ENCODE measurements around the gene COL23A1.

Gene COL23A1

DNA sequence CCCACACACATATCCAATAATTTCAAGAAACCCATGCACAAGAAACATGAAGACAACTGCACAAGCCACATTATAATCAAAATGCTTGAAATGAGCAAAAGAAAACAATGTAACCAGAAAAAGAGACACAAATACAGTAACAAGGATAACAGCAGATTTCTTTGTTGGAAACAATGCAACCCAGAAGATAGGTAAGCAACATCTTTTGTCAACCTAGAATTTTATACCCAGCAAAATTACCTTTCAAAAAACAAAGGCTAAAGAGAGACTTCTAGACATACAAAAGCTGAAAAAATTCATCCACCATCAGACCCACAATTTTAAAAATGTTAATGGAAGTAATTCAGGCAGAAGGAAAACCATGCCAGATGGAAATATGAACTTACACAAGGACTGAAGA is 5.0 kb upstream of the COL23A1 start:
- DNase-seq (ENCODE audit: low spot score), result no peak
- Histone ChIP-seq H3K4ac (ENCODE audit: low read length) (no peak overlapping the region), H3K9me3 (replicated peaks in 1 of 2; ENCODE audit: control insufficient read depth in 2 of 2, insufficient read depth in 1 of 2, low read depth in 1 of 2, low read length in 2 of 2) (peaks cover 0 to 28% of the 10 kb centered on the region in 2 donors), H3K27ac (replicated peaks; ENCODE audit: low read length) (no peak overlapping the region), H2BK120ac (ENCODE audit: low read depth, low read length) (no peak overlapping the region), H2BK5ac (ENCODE audit: low read length) (no peak overlapping the region), H4K91ac (ENCODE audit: low read depth, low read length, poor library complexity) (no peak overlapping the region), H3K18ac (ENCODE audit: low read length) (no peak overlapping the region), H3K4me1 (ENCODE audit: control insufficient read depth in 2 of 2, insufficient read depth in 1 of 2, low read depth in 1 of 2, low read length in 2 of 2) (no peaks in the 10 kb centered on the region), H2BK12ac (ENCODE audit: low read length) (no peak overlapping the region), H3K14ac (ENCODE audit: low read length) (no peak overlapping the region), H3K4me3 (ENCODE audit: low read length in 2 of 2) (no peak overlapping the region), H2AFZ (ENCODE audit: low read length) (no peak overlapping the region), H2BK15ac (ENCODE audit: low read length) (no peak overlapping the region), H3K79me1 (ENCODE audit: low read depth, low read length) (no peaks in the 10 kb centered on the region), H2AK5ac (ENCODE audit: low read depth, low read length) (no peak overlapping the region), H3K27me3 (ENCODE audit: control insufficient read depth in 3 of 3, insufficient read depth in 3 of 3, low read depth in 1 of 3, low read length in 3 of 3) (no peaks in the 10 kb centered on the region), H3K23ac (ENCODE audit: low read depth, low read length, poor library complexity) (no peak overlapping the region), H4K8ac (ENCODE audit: low read depth, low read length) (no peak overlapping the region), H3K9ac (ENCODE audit: low read depth, low read length, poor library complexity) (no peak overlapping the region), H3K4me2 (ENCODE audit: insufficient read depth, low read length, poor library complexity, severe bottlenecking) (no peak overlapping the region), H3K36me3 (replicated peaks in 1 of 2; ENCODE audit: control insufficient read depth in 2 of 2, insufficient read depth in 2 of 2, low read length in 2 of 2) (peaks cover 0 to 17% of the 10 kb centered on the region in 2 donors)

DNA sequence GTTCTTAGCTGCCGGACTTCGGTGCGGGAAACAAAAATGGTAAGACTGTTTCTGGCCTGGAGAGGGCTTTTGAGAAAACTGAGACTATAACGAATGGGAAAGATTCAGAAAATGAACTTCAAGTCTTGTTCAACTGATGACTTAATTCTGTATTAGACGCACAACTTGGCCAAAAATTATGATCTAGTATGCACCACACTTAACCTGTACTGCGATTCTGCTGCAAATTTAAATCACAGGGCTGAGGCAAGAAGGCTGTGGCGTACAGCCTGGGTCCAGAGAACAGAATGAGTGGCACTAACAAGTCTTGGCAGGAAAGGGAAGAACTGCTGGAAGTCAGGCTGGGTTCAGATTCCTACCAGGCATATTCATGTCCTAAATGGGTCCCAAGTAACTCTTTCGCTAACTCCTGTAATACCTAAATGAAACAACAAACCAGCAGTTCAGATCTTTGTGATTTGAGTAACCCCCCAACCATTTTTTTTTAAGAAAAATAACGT is 781 bp upstream of the COL23A1 start:
- Histone ChIP-seq H3K14ac (ENCODE audit: low read length) (no peak overlapping the region), H2BK5ac (ENCODE audit: low read length) (no peak overlapping the region), H3K18ac (ENCODE audit: low read length) (no peak overlapping the region), H3K27ac (replicated peaks; ENCODE audit: low read length) (no peak overlapping the region), H4K8ac (ENCODE audit: low read depth, low read length) (no peak overlapping the region), H3K4me2 (ENCODE audit: insufficient read depth, low read length, poor library complexity, severe bottlenecking) (no peak overlapping the region), H2BK120ac (ENCODE audit: low read depth, low read length) (no peak overlapping the region), H3K4me1 (ENCODE audit: control insufficient read depth in 2 of 2, insufficient read depth in 1 of 2, low read depth in 1 of 2, low read length in 2 of 2) (peaks cover 6 to 18% of the 10 kb centered on the region in 2 donors), H3K4me3 (ENCODE audit: low read length in 2 of 2) (no peak overlapping the region), H3K9ac (ENCODE audit: low read depth, low read length, poor library complexity) (no peak overlapping the region), H2AFZ (ENCODE audit: low read length) (peak overlapping the region; percentile 97), H3K79me1 (ENCODE audit: low read depth, low read length) (no peaks in the 10 kb centered on the region), H3K4ac (ENCODE audit: low read length) (no peak overlapping the region), H2BK12ac (ENCODE audit: low read length) (no peak overlapping the region), H2BK15ac (ENCODE audit: low read length) (no peak overlapping the region), H3K9me3 (replicated peaks in 1 of 2; ENCODE audit: control insufficient read depth in 2 of 2, insufficient read depth in 1 of 2, low read depth in 1 of 2, low read length in 2 of 2) (peaks cover 0 to 13% of the 10 kb centered on the region in 2 donors), H4K91ac (ENCODE audit: low read depth, low read length, poor library complexity) (no peak overlapping the region), H3K23ac (ENCODE audit: low read depth, low read length, poor library complexity) (no peak overlapping the region), H3K36me3 (replicated peaks in 1 of 2; ENCODE audit: control insufficient read depth in 2 of 2, insufficient read depth in 2 of 2, low read length in 2 of 2) (no peaks in the 10 kb centered on the region), H2AK5ac (ENCODE audit: low read depth, low read length) (no peak overlapping the region), H3K27me3 (ENCODE audit: control insufficient read depth in 3 of 3, insufficient read depth in 3 of 3, low read depth in 1 of 3, low read length in 3 of 3) (peaks cover 0 to 25% (median 8%) of the 10 kb centered on the region in 3 experiments)
- DNase-seq (ENCODE audit: low spot score), result no peak
- no CpG with 5 or more reads among the region's 9 CpGs for WGBS, 2 donors (ENCODE audit: extremely low coverage in 2 of 2, insufficient read length in 2 of 2, insufficient replicate concordance in 1 of 2)

DNA sequence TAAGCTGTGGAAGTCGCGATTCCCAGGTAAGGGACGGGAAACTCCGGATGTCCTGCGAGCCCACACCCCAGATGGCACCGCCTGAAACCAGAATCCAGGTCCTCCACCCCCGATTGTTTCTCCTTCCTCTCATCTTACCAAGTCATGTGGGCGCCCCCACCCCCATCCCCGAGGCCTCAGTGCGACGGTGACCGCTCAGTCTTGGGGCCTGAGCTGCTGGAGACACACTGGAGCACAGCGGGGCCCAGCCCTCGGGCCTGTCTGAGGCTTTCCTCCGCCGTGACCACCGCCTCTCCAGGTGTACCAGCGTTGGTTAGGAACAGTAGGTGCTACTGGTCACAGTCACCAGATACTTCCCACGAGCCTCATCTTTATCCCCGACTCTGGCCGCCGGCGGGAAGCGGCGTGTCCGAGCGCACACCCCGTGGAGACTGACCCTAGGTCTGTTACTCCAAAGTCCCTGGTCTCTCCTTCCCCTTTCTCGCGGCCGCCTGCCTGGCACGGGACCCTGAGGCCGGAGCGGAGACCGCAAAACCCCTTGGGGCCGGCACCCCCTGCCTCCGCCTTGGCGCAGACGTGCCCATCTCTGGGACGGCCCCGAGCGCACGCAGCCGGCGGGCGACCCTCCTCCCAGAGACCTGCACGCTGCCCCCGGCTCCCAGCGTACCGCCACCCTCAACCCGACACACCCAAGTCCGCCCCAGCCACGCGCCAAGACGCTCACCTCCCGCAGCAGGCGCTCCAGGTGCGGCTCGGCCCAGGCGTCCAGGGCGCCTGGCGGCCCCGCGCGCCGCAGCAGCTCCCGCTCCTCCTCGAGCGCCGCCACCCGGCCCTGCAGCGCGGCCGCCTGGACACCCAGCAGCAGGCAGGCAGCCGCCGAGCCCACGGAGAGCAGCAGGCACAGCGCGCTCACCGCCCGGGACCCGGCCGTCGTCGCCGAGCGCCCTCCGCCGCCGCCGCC is 733 bp downstream of the COL23A1 start:
- H3K27me3 ChIP-seq (ENCODE audit: control insufficient read depth in 3 of 3, insufficient read depth in 3 of 3, low read depth in 1 of 3, low read length in 3 of 3), result peaks cover 0 to 25% (median 8%) of the 10 kb centered on the region in 3 experiments

DNA sequence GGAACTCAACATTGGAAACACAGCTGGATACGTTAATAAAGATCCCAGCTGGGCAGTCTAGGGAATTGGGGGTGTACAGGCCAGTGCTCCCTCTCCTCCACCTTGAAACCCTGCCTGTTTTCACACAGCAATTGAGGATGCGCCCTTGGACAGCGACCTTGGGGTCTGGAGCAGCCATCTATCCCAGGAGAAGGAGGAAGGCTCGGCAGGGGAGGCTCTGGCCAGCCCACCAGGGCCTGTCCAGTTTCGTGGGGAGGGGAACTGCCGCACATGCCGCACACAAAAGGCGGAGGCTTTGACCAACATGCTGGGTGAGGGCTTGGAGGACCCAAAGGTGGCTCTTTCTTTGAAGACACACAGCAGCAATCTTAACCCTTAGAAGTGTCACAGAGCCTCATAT is 1.4 kb downstream of the COL23A1 start:
- H3K27ac ChIP-seq (replicated peaks; ENCODE audit: low read length), result no peak overlapping the region
- H3K9me3 ChIP-seq (replicated peaks in 1 of 2; ENCODE audit: control insufficient read depth in 2 of 2, insufficient read depth in 1 of 2, low read depth in 1 of 2, low read length in 2 of 2), result peaks cover 2 to 4% of the 10 kb centered on the region in 2 donors
- H3K36me3 ChIP-seq (replicated peaks in 1 of 2; ENCODE audit: control insufficient read depth in 2 of 2, insufficient read depth in 2 of 2, low read length in 2 of 2), result no peaks in the 10 kb centered on the region
- H3K18ac ChIP-seq (ENCODE audit: low read length), result no peak overlapping the region
- no peak for DNase-seq (ENCODE audit: low spot score)
- no CpG with 5 or more reads among the region's 8 CpGs for WGBS, 2 donors (ENCODE audit: extremely low coverage in 2 of 2, insufficient read length in 2 of 2, insufficient replicate concordance in 1 of 2)
- H3K4me2 ChIP-seq (ENCODE audit: insufficient read depth, low read length, poor library complexity, severe bottlenecking), result no peak overlapping the region
- H3K79me1 ChIP-seq (ENCODE audit: low read depth, low read length), result peaks cover 2% of the 10 kb centered on the region
- H3K4ac ChIP-seq (ENCODE audit: low read length), result no peak overlapping the region
- H4K91ac ChIP-seq (ENCODE audit: low read depth, low read length, poor library complexity), result no peak overlapping the region
- no peak overlapping the region for H2BK12ac ChIP-seq (ENCODE audit: low read length)
- no peak overlapping the region for H2AK5ac ChIP-seq (ENCODE audit: low read depth, low read length)
- H3K9ac ChIP-seq (ENCODE audit: low read depth, low read length, poor library complexity), result no peak overlapping the region
- no peak overlapping the region for H2BK15ac ChIP-seq (ENCODE audit: low read length)
- no peak overlapping the region for H4K8ac ChIP-seq (ENCODE audit: low read depth, low read length)
- no peak overlapping the region for H3K14ac ChIP-seq (ENCODE audit: low read length)
- H2BK5ac ChIP-seq (ENCODE audit: low read length), result no peak overlapping the region
- H3K27me3 ChIP-seq (ENCODE audit: control insufficient read depth in 3 of 3, insufficient read depth in 3 of 3, low read depth in 1 of 3, low read length in 3 of 3), result peaks cover 0 to 25% (median 8%) of the 10 kb centered on the region in 3 experiments
- H2BK120ac ChIP-seq (ENCODE audit: low read depth, low read length), result no peak overlapping the region
- peaks cover 6 to 18% of the 10 kb centered on the region in 2 donors for H3K4me1 ChIP-seq (ENCODE audit: control insufficient read depth in 2 of 2, insufficient read depth in 1 of 2, low read depth in 1 of 2, low read length in 2 of 2)
- peak overlapping the region in 1 of 2 donors; percentile 65 for H3K4me3 ChIP-seq (ENCODE audit: low read length in 2 of 2)
- no peak overlapping the region for H3K23ac ChIP-seq (ENCODE audit: low read depth, low read length, poor library complexity)
- peak overlapping the region; percentile 97 for H2AFZ ChIP-seq (ENCODE audit: low read length)

More for the DNA sequence above, 733 bp downstream of the COL23A1 start:
- no peak overlapping the region for H4K8ac ChIP-seq (ENCODE audit: low read depth, low read length)
- H3K23ac ChIP-seq (ENCODE audit: low read depth, low read length, poor library complexity), result peak overlapping the region; percentile 96
- peak overlapping the region; percentile 8 for H3K4ac ChIP-seq (ENCODE audit: low read length)
- no peak overlapping the region for H3K27ac ChIP-seq (replicated peaks; ENCODE audit: low read length)
- H3K9ac ChIP-seq (ENCODE audit: low read depth, low read length, poor library complexity), result peak overlapping the region; percentile 85
- H3K36me3 ChIP-seq (replicated peaks in 1 of 2; ENCODE audit: control insufficient read depth in 2 of 2, insufficient read depth in 2 of 2, low read length in 2 of 2), result no peaks in the 10 kb centered on the region
- H2AFZ ChIP-seq (ENCODE audit: low read length), result peak overlapping the region; percentile 97
- no CpG with 5 or more reads among the region's 91 CpGs for WGBS, 2 donors (ENCODE audit: extremely low coverage in 2 of 2, insufficient read length in 2 of 2, insufficient replicate concordance in 1 of 2)
- H3K4me3 ChIP-seq (ENCODE audit: low read length in 2 of 2), result peak overlapping the region; percentile 65 to 78
- H3K9me3 ChIP-seq (replicated peaks in 1 of 2; ENCODE audit: control insufficient read depth in 2 of 2, insufficient read depth in 1 of 2, low read depth in 1 of 2, low read length in 2 of 2), result peaks cover 2 to 4% of the 10 kb centered on the region in 2 donors
- no peak overlapping the region for H2BK120ac ChIP-seq (ENCODE audit: low read depth, low read length)
- DNase-seq (ENCODE audit: low spot score), result peak; percentile 41
- H2AK5ac ChIP-seq (ENCODE audit: low read depth, low read length), result no peak overlapping the region
- no peak overlapping the region for H2BK12ac ChIP-seq (ENCODE audit: low read length)
- peak overlapping the region; percentile 15 for H2BK5ac ChIP-seq (ENCODE audit: low read length)
- H4K91ac ChIP-seq (ENCODE audit: low read depth, low read length, poor library complexity), result no peak overlapping the region
- H3K4me1 ChIP-seq (ENCODE audit: control insufficient read depth in 2 of 2, insufficient read depth in 1 of 2, low read depth in 1 of 2, low read length in 2 of 2), result peaks cover 6 to 18% of the 10 kb centered on the region in 2 donors
- peak overlapping the region; percentile 91 for H3K4me2 ChIP-seq (ENCODE audit: insufficient read depth, low read length, poor library complexity, severe bottlenecking)
- H3K14ac ChIP-seq (ENCODE audit: low read length), result no peak overlapping the region
- peak overlapping the region; percentile 92 for H3K18ac ChIP-seq (ENCODE audit: low read length)
- peaks cover 2% of the 10 kb centered on the region for H3K79me1 ChIP-seq (ENCODE audit: low read depth, low read length)
- no peak overlapping the region for H2BK15ac ChIP-seq (ENCODE audit: low read length)

All from neuronal stem cell (in vitro differentiated cells).